HG03558 (cell line): ENCODE measurements around the gene GOLGA6C.
"Not testable (repeated sequence)": the region's sequence is repeated elsewhere in the genome, so short reads cannot be mapped to it uniquely, and the experiment has no call there.

Experiments
- ATAC-seq: cut with Tn5 transposase; IDR thresholded peaks from one replicate; pipeline ENCODE4 v1.9.1; 2021; ENCODE audit warnings: moderate number of reproducible peaks; ENCODE audit not compliant: unreplicated experiment; ENCODE audit errors: extremely low read depth

The GOLGA6C gene

GRCh38 chr15:75248991-75249390, 9.1 kb upstream of the GOLGA6C start:
- ATAC-seq = not testable (repeated sequence)

DNA sequence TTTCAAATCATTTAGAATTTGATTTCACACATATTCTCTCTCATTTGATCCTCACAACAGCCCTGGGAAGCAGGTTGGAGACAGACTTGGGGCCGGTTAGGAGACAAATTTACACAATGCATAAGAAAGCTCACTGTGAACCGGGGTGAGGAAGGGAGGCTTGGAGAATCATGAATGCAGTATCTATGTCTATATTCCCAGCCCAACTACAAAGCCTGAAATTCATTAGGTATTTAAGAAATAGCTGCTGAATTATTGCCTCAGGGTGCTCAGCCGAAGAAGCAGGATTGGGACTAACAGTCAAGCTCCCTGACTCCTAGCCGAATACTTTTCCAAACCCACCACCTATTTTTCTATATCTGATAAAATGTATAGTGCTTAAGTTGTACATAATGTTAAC, 8.4 kb upstream of the GOLGA6C start:
- ATAC-seq = no peak

- not testable (repeated sequence) for ATAC-seq
Measured at GRCh38 chr15:75251343-75251742, 6.8 kb upstream of the GOLGA6C start.

- not testable (repeated sequence) for ATAC-seq
Measured at GRCh38 chr15:75252285-75252684, 5.8 kb upstream of the GOLGA6C start.

DNA sequence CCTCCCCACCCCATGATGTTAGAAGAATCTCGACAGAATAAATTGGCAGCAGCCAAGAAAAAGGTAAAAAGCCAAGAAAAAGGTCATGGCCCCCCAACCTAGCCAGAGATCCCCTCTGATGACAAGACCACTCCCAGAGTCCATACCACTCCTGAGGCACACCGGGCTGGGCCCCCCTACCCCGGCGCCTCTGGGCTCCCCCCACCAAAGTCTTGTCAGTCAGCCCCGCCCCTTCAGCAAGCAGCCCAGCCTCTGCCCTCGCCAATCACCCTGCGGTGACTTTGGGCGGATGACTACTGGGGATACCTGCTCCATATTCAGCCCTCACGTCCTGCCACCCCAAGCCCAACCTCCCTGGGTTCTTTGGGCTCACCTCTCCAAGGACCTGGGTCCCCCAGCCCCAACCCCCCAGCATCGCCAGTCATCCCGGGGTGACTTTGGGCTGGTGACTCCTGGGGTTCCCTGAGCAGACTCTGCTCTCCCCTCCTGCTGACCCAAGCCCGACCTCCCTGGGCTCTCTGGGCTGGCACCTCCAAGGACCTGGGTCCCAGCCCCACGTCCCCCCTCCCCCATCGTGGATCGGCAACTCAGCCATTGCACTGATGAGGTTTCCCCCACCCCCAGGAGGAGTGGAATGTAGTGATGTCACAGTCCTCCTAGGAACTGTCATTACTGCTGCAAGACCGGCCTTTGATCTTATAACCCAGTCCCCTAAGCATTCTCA, 648 bp downstream of the GOLGA6C start:
- ATAC-seq = not testable (repeated sequence)

DNA sequence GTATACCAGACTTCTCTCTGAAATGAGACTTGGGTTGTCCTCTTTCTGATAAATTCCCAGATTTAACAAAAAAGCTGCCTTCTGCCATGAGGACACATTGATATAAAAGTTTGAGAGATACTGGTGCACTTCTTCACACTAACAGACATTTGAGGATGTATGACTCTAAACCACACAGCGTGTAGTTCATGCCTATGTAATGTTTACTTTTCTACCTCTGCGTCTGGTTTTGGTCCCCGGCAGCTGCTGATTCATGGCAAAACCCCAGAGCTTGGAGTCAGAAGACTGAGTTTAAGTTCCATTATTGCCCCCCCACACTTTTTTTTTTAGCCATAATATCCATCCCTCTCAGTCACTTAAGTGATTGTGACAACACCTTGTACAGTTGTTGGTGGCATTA, 1.7 kb downstream of the GOLGA6C start:
- not testable (repeated sequence) for ATAC-seq

DNA sequence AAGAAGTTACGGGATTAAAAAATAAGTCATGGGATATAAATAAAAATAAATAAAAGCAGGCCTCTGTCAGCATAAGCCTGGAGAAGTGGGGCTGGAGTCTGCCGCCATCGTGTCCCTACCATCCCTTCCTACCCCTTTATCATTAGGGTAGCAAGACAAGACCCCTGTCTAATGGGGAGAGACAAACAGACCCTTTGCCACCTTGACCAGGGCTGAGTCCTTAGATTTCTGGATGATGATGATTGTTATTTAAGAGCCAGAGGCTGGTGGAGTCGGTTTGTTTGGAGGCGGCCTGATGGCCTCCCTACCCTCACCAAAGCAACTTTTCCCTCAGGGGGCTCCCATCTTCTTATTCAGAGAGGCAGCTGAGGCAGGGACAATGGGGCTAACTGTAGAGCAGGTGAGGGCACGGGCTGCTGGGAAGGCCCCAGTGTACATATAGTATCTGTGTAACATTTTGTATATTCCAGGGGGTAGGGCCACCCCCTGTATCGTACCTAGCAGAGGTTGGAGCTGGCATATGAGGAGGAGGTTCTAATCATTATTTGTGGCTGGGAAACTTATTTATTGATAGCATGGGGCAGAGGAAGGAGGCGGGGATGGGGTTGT, 15.7 kb downstream of the GOLGA6C start:
- not testable (repeated sequence) for ATAC-seq

DNA sequence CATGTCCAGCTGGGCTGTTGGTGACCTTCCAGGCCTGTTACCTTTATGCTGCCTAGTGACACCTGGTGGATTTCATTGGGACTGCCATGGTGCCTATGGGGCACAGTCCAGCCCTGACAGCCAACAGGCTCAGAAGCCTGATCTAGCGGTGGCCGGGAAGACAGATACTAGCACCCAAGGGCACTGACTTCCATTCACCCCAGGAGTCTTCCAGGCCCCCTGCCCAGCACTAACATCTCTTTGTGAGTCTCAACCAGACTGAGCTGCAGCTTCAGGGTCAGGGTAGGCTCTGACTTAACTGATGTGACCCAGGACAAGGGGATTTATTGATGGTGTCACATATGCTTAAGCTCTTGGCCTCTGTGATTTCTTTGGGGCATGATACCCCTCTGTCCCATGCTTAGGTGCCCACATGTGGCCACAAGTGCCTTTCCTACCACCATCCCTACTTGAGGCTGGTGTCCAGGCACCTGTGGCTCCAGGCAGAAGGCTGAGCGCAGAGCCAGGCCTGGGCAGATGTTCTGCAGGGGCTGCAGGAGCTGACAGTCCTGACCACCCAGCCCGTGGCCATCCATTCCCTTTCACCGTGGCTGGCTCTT, 16.5 kb downstream of the GOLGA6C start:
- ATAC-seq = not testable (repeated sequence)

DNA sequence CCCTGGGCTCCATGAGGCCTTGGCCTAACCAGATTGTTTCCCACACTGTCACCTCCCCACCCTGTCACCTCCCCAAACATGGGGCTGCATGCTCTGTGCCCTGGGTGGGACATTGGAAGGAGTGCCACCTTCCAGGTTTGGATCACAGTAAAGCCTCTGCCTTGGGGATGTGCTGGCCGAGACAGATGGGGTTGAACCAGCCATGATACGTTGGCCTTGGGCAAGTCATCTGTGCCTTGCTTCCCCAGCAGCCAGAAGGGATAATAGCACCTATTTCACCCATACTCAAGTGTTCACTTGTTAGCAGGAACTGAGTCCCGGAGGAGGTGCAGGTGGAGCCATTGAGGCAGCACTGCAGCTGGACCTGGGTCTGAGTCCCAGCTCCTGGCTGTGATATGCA, 17.5 kb downstream of the GOLGA6C start:
- not testable (repeated sequence) for ATAC-seq

DNA sequence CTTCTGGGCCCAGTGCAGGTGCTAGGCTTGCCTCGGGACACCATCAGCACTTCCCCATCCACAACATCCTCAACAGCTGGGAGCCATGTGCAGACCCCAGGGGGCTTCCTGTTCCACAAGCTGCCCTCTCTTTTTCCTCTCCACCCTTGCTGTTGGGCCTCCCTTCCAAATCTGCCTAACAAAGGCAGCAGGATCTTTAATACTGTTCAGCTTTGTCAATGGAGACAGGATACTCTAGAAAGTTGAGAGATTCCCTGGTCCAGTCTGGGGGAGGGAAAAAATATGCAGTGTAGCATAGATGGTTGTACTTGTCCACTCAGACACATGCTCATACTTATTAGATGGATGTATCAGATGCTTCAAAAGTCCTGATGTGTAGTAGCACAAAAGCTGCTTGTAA, 20.4 kb downstream of the GOLGA6C start:
- ATAC-seq = not testable (repeated sequence)

- ATAC-seq = not testable (repeated sequence)
Measured at GRCh38 chr15:75282572-75282971, 24.4 kb downstream of the GOLGA6C start, which contains the start of gene GOLGA6D. GOLGA6D (plus strand) TSS chr15:75282835; CDS start chr15:75282876, 41 bp downstream.

DNA sequence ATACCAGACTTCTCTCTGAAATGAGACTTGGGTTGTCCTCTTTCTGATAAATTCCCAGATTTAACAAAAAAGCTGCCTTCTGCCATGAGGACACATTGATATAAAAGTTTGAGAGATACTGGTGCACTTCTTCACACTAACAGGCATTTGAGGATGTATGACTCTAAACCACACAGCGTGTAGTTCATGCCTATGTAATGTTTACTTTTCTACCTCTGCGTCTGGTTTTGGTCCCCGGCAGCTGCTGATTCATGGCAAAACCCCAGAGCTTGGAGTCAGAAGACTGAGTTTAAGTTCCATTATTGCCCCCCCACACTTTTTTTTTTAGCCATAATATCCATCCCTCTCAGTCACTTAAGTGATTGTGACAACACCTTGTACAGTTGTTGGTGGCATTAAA, 26.0 kb downstream of the GOLGA6C start:
- not testable (repeated sequence) for ATAC-seq

- not testable (repeated sequence) for ATAC-seq
Measured at GRCh38 chr15:75293660-75294059, 35.5 kb downstream of the GOLGA6C start.

GRCh38 chr15:75298541-75299310, 40.6 kb downstream of the GOLGA6C start:
- ATAC-seq = not testable (repeated sequence)

DNA sequence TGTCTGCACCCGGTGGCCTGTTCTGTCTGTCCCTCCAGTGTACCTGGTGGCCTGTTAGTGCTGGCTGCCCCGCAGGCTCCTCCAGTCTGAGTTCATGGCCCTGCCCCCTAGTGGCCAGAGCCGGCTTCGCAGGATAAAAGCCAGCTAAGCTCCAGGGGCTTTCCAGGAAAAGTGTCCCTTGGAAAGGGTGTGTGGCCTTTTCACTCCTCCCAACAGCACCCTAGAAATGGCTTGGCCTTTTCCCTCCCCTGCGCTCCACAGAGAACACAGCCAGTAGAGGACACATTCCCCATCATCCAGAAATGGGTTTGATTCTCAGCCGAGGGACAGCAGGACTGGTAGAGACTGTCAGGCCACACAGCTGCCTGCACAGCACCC, 41.2 kb downstream of the GOLGA6C start:
- not testable (repeated sequence) for ATAC-seq

DNA sequence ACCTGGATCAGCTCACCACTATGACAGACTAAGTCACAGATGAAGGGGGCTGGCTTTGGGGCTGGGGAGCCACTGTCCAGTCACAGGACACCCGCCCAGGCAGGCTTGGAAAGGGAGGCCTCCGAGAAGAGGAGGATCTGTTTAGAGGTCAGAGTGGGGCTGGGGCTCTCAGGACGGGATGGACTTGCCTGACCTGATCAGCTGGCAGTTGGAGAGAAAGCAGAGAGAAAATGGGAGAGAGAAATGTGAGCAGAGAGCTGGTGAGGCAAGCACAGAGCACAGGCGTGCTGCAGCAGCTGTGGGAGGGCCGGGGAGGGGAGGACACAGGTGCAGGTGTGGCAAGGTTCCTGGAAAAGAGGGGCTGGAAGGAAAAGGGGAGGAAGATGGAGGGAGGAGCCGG, 41.9 kb downstream of the GOLGA6C start:
- ATAC-seq = not testable (repeated sequence)

DNA sequence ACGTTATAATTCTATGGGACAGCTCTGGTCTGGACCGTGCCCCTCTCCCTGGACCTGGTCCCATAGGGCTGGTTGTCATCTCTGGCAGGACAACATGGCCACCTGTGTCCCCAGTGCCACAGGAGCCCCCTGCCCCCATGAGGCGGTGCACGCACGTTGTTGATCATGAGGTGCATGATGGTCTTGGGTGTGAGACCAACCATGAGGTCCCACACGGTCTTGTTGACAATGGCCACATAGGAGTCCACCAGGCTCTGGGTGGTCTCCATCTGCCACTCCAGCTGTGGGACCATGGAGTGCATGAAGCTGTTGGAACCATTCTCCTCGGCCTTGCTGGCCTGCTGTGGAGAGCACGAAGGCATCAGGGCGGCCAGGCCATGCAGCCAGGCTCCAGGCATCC, 44.2 kb downstream of the GOLGA6C start:
- ATAC-seq = no peak

DNA sequence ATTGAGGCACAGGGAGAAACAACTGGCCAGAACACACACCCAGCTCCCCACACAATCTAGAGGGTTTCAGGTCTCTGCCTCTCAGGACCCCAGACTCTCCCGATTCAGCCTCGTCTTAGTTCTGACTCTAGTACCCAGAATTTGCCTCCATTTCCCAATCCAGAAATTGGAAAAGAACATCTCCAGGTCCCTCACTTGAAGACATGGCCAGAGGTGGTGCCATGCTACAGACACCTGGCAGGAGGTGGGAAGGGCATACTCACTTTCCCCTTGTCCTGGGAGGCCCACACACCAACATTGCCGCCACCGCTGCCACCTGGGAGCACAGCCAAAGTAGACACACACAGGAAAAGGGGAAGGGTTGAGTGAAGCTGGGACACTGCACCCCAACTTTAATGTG, 44.6 kb downstream of the GOLGA6C start:
- not testable (repeated sequence) for ATAC-seq

- no peak for ATAC-seq
Measured at GRCh38 chr15:75306188-75306587, 48.1 kb downstream of the GOLGA6C start.

DNA sequence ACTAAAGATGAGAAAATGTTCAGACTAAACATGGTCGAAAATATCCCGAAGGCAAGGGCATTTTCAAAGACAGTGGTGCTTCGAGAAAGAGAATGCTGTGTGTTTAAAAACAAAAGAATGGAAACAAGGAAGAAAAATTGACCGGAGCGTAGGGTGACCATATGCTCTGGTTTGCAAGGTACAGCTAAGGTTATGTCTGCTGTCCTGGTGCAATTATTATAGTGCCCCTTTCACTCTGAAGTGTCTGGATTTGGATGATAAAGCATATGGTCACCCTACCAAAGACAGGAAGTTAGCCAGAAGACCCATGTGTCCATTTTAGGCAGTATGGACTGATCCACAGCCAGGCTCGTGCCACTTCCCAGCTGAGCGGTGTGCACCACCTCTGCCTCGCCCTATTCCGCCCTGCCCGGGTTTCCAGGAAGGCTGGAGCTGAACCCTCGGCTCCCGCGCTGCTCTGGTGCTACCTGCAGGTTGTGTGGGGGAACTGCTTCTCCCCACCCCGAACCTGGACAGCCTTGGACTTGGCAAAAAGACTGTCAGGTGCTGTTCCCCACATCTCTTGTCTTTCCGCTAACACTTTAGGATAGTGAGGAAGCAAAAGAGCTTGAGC, 49.8 kb downstream of the GOLGA6C start:
- ATAC-seq = no peak
